Caco-2 (cell line): ENCODE measurements around the gene TENT5A. TPM values are rescaled to one million over a fixed set of nuclear protein-coding genes. Genes with fewer than 3 reads are reported as not detected.

Source experiments
- BruUV-seq: library from RNA; stranded (reverse); fragments of 400-500 nt; replicated peaks from 2 replicates; lab custom pipeline; 2021; lab: Mats Ljungman, UMichigan
- CTCF ChIA-PET: fragments of 300-600 bp; sonication (Branson Sonifier 250); formaldehyde crosslinking; loops from one replicate; lab custom pipeline; 2022; ENCODE audit warnings: antibody characterized with exemption; lab: Charles Lee
- POLR2A ChIA-PET: fragments of 300-600 bp; sonication (Branson Sonifier 250); formaldehyde crosslinking; loops from one replicate; lab custom pipeline; 2022; ENCODE audit warnings: antibody characterized with exemption; lab: Charles Lee
- DNase-seq, 2 experiments: peaks; one replicate each; pipeline versions ENCODE4 v3.0.0 to v3.0.0-alpha.2; 2020 to 2022
- H3K27me3 ChIP-seq: replicated peaks from 2 replicates; pipeline ENCODE4 v1.6.0; 2011; ENCODE audit warnings: low read length; ENCODE audit not compliant: control insufficient read depth, insufficient read depth
- H3K36me3 ChIP-seq: 2 replicates; pipeline ENCODE4 v1.5.1; 2011; ENCODE audit warnings: low read length; ENCODE audit not compliant: control insufficient read depth, insufficient read depth
- H3K4me1 ChIP-seq: fragments of 250-450 bp; sonication (Bioruptor Pico); 2 replicates; pipeline ENCODE4 v1.5.1; 2020; ENCODE audit warnings: mild to moderate bottlenecking
- H3K4me3 ChIP-seq: 2 replicates; pipeline ENCODE4 v1.5.1; 2011; ENCODE audit warnings: low read depth, mild to moderate bottlenecking, control low read depth, low read length
- H3K9me3 ChIP-seq: fragments of 250-450 bp; sonication (Bioruptor Pico); 2 replicates; pipeline ENCODE4 v1.5.1; 2020; ENCODE audit warnings: mild to moderate bottlenecking, moderate library complexity
- H3K27ac Mint-ChIP-seq: one replicate; pipeline ENCODE4 v1.8.0; 2022; ENCODE audit warnings: mixed read lengths; ENCODE audit not compliant: unreplicated experiment
- H3K27me3 Mint-ChIP-seq: one replicate; pipeline ENCODE4 v1.8.0; 2022; ENCODE audit warnings: mixed read lengths; ENCODE audit not compliant: insufficient read depth, unreplicated experiment
- H3K36me3 Mint-ChIP-seq: one replicate; pipeline ENCODE4 v1.8.0; 2022; ENCODE audit warnings: mild to moderate bottlenecking, mixed read lengths; ENCODE audit not compliant: insufficient read depth, unreplicated experiment
- H3K4me1 Mint-ChIP-seq: one replicate; pipeline ENCODE4 v1.8.0; 2022; ENCODE audit warnings: low read depth, mixed read lengths; ENCODE audit not compliant: unreplicated experiment
- H3K4me3 Mint-ChIP-seq: one replicate; pipeline ENCODE4 v1.8.0; 2022; ENCODE audit warnings: mild to moderate bottlenecking, moderate library complexity, mixed read lengths; ENCODE audit not compliant: unreplicated experiment
- H3K9me3 Mint-ChIP-seq: one replicate; pipeline ENCODE4 v1.8.0; 2022; ENCODE audit warnings: mixed read lengths; ENCODE audit not compliant: unreplicated experiment
- CTCF ChIP-seq, 2 experiments: fragments of 200-600 bp in 1 of 2; IDR thresholded peaks; 1 replicate in 1 of 2; 2 replicates in 1 of 2; pipeline versions ENCODE4 v1.5.1 to v1.8.0; 2011 to 2022; ENCODE audit warnings: antibody characterized with exemption in 1 of 2, control low read depth in 1 of 2, inconsistent platforms in 1 of 2, low read depth in 1 of 2, low read length in 1 of 2, mild to moderate bottlenecking in 1 of 2, moderate library complexity in 1 of 2; ENCODE audit not compliant: insufficient read depth in 1 of 2, severe bottlenecking in 1 of 2, unreplicated experiment in 1 of 2
- intact Hi-C: fragments of 100-400 bp; cut with micrococcal nuclease; formaldehyde crosslinking; loops from one replicate; pipeline ENCODE4 v1.10.0; 2022; ENCODE audit not compliant: unreplicated experiment
- total RNA-seq: library from RNA; stranded (reverse); gene quantifications from 2 replicates; pipeline ENCODE4 v1.2.3, GENCODE V29; 2022

The TENT5A gene
- total RNA-seq, 1 experiment from 2014 or later, result 45.0 TPM

GRCh38 chr6:81799323-81799722 lies 46.8 kb upstream of the TENT5A start:
- intact Hi-C loops, result no loop called here
- no peaks in the 10 kb centered on the region for H3K27me3 Mint-ChIP-seq
- POLR2A ChIA-PET, result no interaction called here

GRCh38 chr6:81797591-81797990 lies 45.1 kb upstream of the TENT5A start:
- no peak overlapping the region for H3K4me3 ChIP-seq
- no peaks in the 10 kb centered on the region for H3K4me1 ChIP-seq
- H3K27me3 Mint-ChIP-seq, result no peaks in the 10 kb centered on the region
- no peak overlapping the region for H3K27ac Mint-ChIP-seq
- no peak overlapping the region for H3K4me3 Mint-ChIP-seq
- H3K36me3 Mint-ChIP-seq, result no peaks in the 10 kb centered on the region
- no peak for TF ChIP-seq CTCF (IDR thresholded peaks at IDR 0.05; ENCODE audit: insufficient read depth in 1 of 2, low read depth in 1 of 2, low read length in 1 of 2, severe bottlenecking in 1 of 2, unreplicated experiment in 1 of 2)
- peaks cover 11% of the 10 kb centered on the region for H3K9me3 Mint-ChIP-seq
- DNase-seq, result no peak
- intact Hi-C loops, result no loop called here
- no peaks in the 10 kb centered on the region for H3K4me1 Mint-ChIP-seq
- no peaks in the 10 kb centered on the region for H3K36me3 ChIP-seq
- no TSS peak for BruUV-seq
- POLR2A ChIA-PET, result no interaction called here
- CTCF ChIA-PET, result no interaction called here
- no peaks in the 10 kb centered on the region for H3K9me3 ChIP-seq
- H3K27me3 ChIP-seq, result no peaks in the 10 kb centered on the region

More at GRCh38 chr6:81799323-81799722, 46.8 kb upstream of the TENT5A start:
- H3K36me3 Mint-ChIP-seq, result no peaks in the 10 kb centered on the region
- no peak overlapping the region for H3K4me3 Mint-ChIP-seq
- no peaks in the 10 kb centered on the region for H3K4me1 Mint-ChIP-seq
- CTCF ChIA-PET, result no interaction called here
- BruUV-seq, result no TSS peak
- Histone ChIP-seq H3K9me3 (no peaks in the 10 kb centered on the region), H3K4me1 (no peaks in the 10 kb centered on the region), H3K4me3 (no peak overlapping the region), H3K27me3 (no peaks in the 10 kb centered on the region), H3K36me3 (no peaks in the 10 kb centered on the region)
- H3K9me3 Mint-ChIP-seq, result peaks cover 11% of the 10 kb centered on the region
- no peak for DNase-seq
- TF ChIP-seq CTCF (IDR thresholded peaks at IDR 0.05; ENCODE audit: insufficient read depth in 1 of 2, low read depth in 1 of 2, low read length in 1 of 2, severe bottlenecking in 1 of 2, unreplicated experiment in 1 of 2), result no peak
- no peak overlapping the region for H3K27ac Mint-ChIP-seq

GRCh38 chr6:81795890-81796289 lies 43.4 kb upstream of the TENT5A start:
- no peaks in the 10 kb centered on the region for H3K4me1 Mint-ChIP-seq
- Histone ChIP-seq H3K36me3 (no peaks in the 10 kb centered on the region), H3K9me3 (no peaks in the 10 kb centered on the region), H3K4me3 (no peak overlapping the region), H3K4me1 (no peaks in the 10 kb centered on the region), H3K27me3 (no peaks in the 10 kb centered on the region)
- TF ChIP-seq CTCF (IDR thresholded peaks at IDR 0.05; ENCODE audit: insufficient read depth in 1 of 2, low read depth in 1 of 2, low read length in 1 of 2, severe bottlenecking in 1 of 2, unreplicated experiment in 1 of 2), result no peak
- no TSS peak for BruUV-seq
- DNase-seq, result no peak
- peaks cover 11% of the 10 kb centered on the region for H3K9me3 Mint-ChIP-seq
- intact Hi-C loops, result no loop called here
- CTCF ChIA-PET, result no interaction called here
- H3K27ac Mint-ChIP-seq, result no peak overlapping the region
- POLR2A ChIA-PET, result no interaction called here
- no peak overlapping the region for H3K4me3 Mint-ChIP-seq
- no peaks in the 10 kb centered on the region for H3K36me3 Mint-ChIP-seq
- H3K27me3 Mint-ChIP-seq, result no peaks in the 10 kb centered on the region
